MM.1S (cell line): ENCODE measurements around the gene TMEM123.

ENCODE experiments used
- DNase-seq: peaks from one replicate; pipeline ENCODE4 v3.0.0-alpha.2; 2015
- H2AFZ ChIP-seq: fragments of 300-600 bp; sonication (generic); 2 replicates; pipeline ENCODE4 v1.6.0; 2016; ENCODE audit warnings: antibody characterized with exemption, low read length
- H3F3A ChIP-seq: fragments of 300-600 bp; sonication (generic); 2 replicates; pipeline ENCODE4 v1.6.1; 2016; ENCODE audit warnings: mild to moderate bottlenecking, antibody characterized with exemption, low read length, moderate library complexity, mixed read lengths; ENCODE audit not compliant: insufficient read depth
- H3K27ac ChIP-seq: fragments of 300-600 bp; sonication (generic); 2 replicates; pipeline ENCODE4 v1.5.1; 2016; ENCODE audit warnings: mild to moderate bottlenecking, low read length
- H3K27me3 ChIP-seq: fragments of 300-600 bp; sonication (generic); replicated peaks from 2 replicates; pipeline ENCODE4 v1.6.0; 2016; ENCODE audit warnings: low read length; ENCODE audit not compliant: insufficient read depth
- H3K36me3 ChIP-seq: fragments of 300-600 bp; sonication (generic); replicated peaks from 2 replicates; pipeline ENCODE4 v1.6.1; 2016; ENCODE audit warnings: mild to moderate bottlenecking, low read length, mixed read lengths; ENCODE audit not compliant: insufficient read depth
- H3K4me1 ChIP-seq: fragments of 300-600 bp; sonication (generic); 2 replicates; pipeline ENCODE4 v1.6.1; 2016; ENCODE audit warnings: low read length, mixed read lengths
- H3K4me2 ChIP-seq: fragments of 300-600 bp; sonication (generic); 2 replicates; pipeline ENCODE4 v1.6.0; 2016; ENCODE audit warnings: low read depth, low read length
- H3K4me3 ChIP-seq: fragments of 300-600 bp; sonication (generic); 2 replicates; pipeline ENCODE4 v1.5.1; 2016; ENCODE audit warnings: low read length, mixed read lengths
- H3K79me2 ChIP-seq: fragments of 300-600 bp; sonication (generic); 2 replicates; pipeline ENCODE4 v1.6.1; 2016; ENCODE audit warnings: mixed run types, low read length, mixed read lengths
- H3K9ac ChIP-seq: fragments of 300-600 bp; sonication (generic); 2 replicates; pipeline ENCODE4 v1.6.1; 2016; ENCODE audit warnings: low read length, mixed read lengths
- H3K9me2 ChIP-seq: fragments of 300-600 bp; sonication (generic); replicated peaks from 2 replicates; pipeline ENCODE4 v1.6.1; 2016; ENCODE audit warnings: mild to moderate bottlenecking, low read length, mixed read lengths; ENCODE audit not compliant: insufficient read depth
- H3K9me3 ChIP-seq: fragments of 300-600 bp; sonication (generic); replicated peaks from 2 replicates; pipeline ENCODE4 v1.6.1; 2016; ENCODE audit warnings: mild to moderate bottlenecking, low read length, mixed read lengths; ENCODE audit not compliant: insufficient read depth
- H4K20me1 ChIP-seq: fragments of 300-600 bp; sonication (generic); 2 replicates; pipeline ENCODE4 v1.6.1; 2016; ENCODE audit warnings: mild to moderate bottlenecking, low read length, moderate library complexity, mixed read lengths; ENCODE audit not compliant: insufficient read depth
- CTCF ChIP-seq: fragments of 300-600 bp; sonication (generic); IDR thresholded peaks from 2 replicates; pipeline ENCODE4 v1.5.1; 2016; ENCODE audit warnings: antibody characterized with exemption, low read length, mixed read lengths
- EZH2 ChIP-seq: fragments of 300-600 bp; sonication (generic); optimal IDR thresholded peaks from 2 replicates; pipeline ENCODE3; 2017; ENCODE audit warnings: low read depth, mild to moderate bottlenecking, antibody characterized with exemption, low read length, mixed read lengths
- EZH2phosphoT487 ChIP-seq: fragments of 300-600 bp; sonication (generic); IDR thresholded peaks from 2 replicates; pipeline ENCODE4 v1.6.1; 2018; ENCODE audit warnings: antibody characterized with exemption, low read length

The TMEM123 gene

GRCh38 chr11:102360681-102361080 lies 91.9 kb downstream of the TMEM123 start:
- Histone ChIP-seq H3K4me3 (no peak overlapping the region), H3F3A (no peaks in the 10 kb centered on the region), H3K9ac (no peak overlapping the region), H4K20me1 (no peaks in the 10 kb centered on the region), H3K9me2 (no peaks in the 10 kb centered on the region), H2AFZ (no peak overlapping the region), H3K4me2 (no peak overlapping the region), H3K79me2 (peaks cover 17% of the 10 kb centered on the region; the same call in 1 of the 2 replicates), H3K27me3 (no peaks in the 10 kb centered on the region), H3K9me3 (no peaks in the 10 kb centered on the region), H3K4me1 (no peaks in the 10 kb centered on the region), H3K36me3 (peaks cover 9% of the 10 kb centered on the region; the same call in 1 of the 2 replicates), H3K27ac (no peak overlapping the region)
- no peak for DNase-seq
- TF ChIP-seq EZH2 (no peak), EZH2phosphoT487 (no peak), CTCF (no peak)

GRCh38 chr11:102359372-102359771 lies 93.2 kb downstream of the TMEM123 start:
- H3K27me3 ChIP-seq, result no peaks in the 10 kb centered on the region
- no peaks in the 10 kb centered on the region for H3K4me1 ChIP-seq
- H3K4me3 ChIP-seq, result no peak overlapping the region
- H3F3A ChIP-seq, result no peaks in the 10 kb centered on the region
- H3K9me2 ChIP-seq, result no peaks in the 10 kb centered on the region
- H4K20me1 ChIP-seq, result no peaks in the 10 kb centered on the region
- H3K36me3 ChIP-seq, result peaks cover 7% of the 10 kb centered on the region; the same call in 1 of the 2 replicates
- no peaks in the 10 kb centered on the region for H3K9me3 ChIP-seq
- H3K4me2 ChIP-seq, result no peak overlapping the region
- no peak for DNase-seq
- H3K27ac ChIP-seq, result no peak overlapping the region
- TF ChIP-seq EZH2, result no peak
- TF ChIP-seq CTCF, result no peak
- no peak for TF ChIP-seq EZH2phosphoT487
- H3K9ac ChIP-seq, result no peak overlapping the region
- H2AFZ ChIP-seq, result no peak overlapping the region
- peaks cover 17% of the 10 kb centered on the region; the same call in 1 of the 2 replicates for H3K79me2 ChIP-seq

GRCh38 chr11:102357116-102357515 lies 95.4 kb downstream of the TMEM123 start:
- H3K9me3 ChIP-seq, result no peaks in the 10 kb centered on the region
- H3K27me3 ChIP-seq, result no peaks in the 10 kb centered on the region
- H3K36me3 ChIP-seq, result 0 out of 2 replicates have a peak, but pooled peaks cover 5% of the 10 kb centered on the region
- TF ChIP-seq EZH2phosphoT487 (no peak), EZH2 (no peak), CTCF (no peak)
- no peak overlapping the region for H3K9ac ChIP-seq
- H3K4me3 ChIP-seq, result no peak overlapping the region
- peaks cover 20% of the 10 kb centered on the region; the same call in 1 of the 2 replicates for H3K79me2 ChIP-seq
- H3K9me2 ChIP-seq, result no peaks in the 10 kb centered on the region
- no peaks in the 10 kb centered on the region for H3K4me1 ChIP-seq
- H3K4me2 ChIP-seq, result no peak overlapping the region
- no peak overlapping the region for H3K27ac ChIP-seq
- no peaks in the 10 kb centered on the region for H3F3A ChIP-seq
- H2AFZ ChIP-seq, result no peak overlapping the region
- no peaks in the 10 kb centered on the region for H4K20me1 ChIP-seq
- no peak for DNase-seq
